Adrenal gland (tissue), 12 donors: Measurements from ENCODE around the gene SDR39U1. TPM values are rescaled to one million over a fixed set of nuclear protein-coding genes. Genes with fewer than 3 reads are reported as not detected.

Source experiments
- DNase-seq, 7 donors: peaks; one replicate each; pipeline ENCODE4 v3.0.0-alpha.2; 2019 to 2020
- H3K27ac ChIP-seq, 5 donors: fragments of 200-600 bp; sonication (generic) in 4 of 5; 1 replicate in 3 of 5; 2 replicates in 2 of 5; pipeline versions ENCODE4 v1.5.1 to v1.8.0; 2016 to 2020; ENCODE audit warnings: mild to moderate bottlenecking in 1 of 5
- H3K27me3 ChIP-seq: fragments of 200-600 bp; 2 replicates; pipeline ENCODE4 v1.8.0; 2021
- H3K36me3 ChIP-seq, 2 donors: fragments of 200-600 bp; replicated peaks in 1 of 2; 1 replicate in 1 of 2; 2 replicates in 1 of 2; pipeline versions ENCODE4 v1.5.1 to v1.8.0; 2018 to 2022
- H3K4me1 ChIP-seq, 2 donors: fragments of 200-600 bp; replicated peaks in 1 of 2; 1 replicate in 1 of 2; 2 replicates in 1 of 2; pipeline versions ENCODE4 v1.5.1 to v1.8.0; 2018 to 2021
- H3K4me3 ChIP-seq, 4 donors: fragments of 200-600 bp; sonication (generic) in 3 of 4; one replicate each; pipeline ENCODE4 v1.5.1; 2016 to 2018
- H3K9me3 ChIP-seq, 3 donors: fragments of 200-600 bp; sonication (generic) in 1 of 3; replicated peaks in 1 of 3; 1 replicate in 2 of 3; 2 replicates in 1 of 3; pipeline versions ENCODE4 v1.5.1 to v1.8.0; 2016 to 2021
- POLR2A ChIP-seq, 2 donors: fragments of 450-650 bp; IDR thresholded peaks; one replicate each; pipeline ENCODE4 v1.6.1; 2017; ENCODE audit warnings: antibody characterized with exemption in 2 of 2, mild to moderate bottlenecking in 2 of 2, moderate library complexity in 1 of 2
- WGBS, 4 donors: extraction: QIAGEN DNeasy Blood & Tissue Kit in 2 of 4; methylation state at CpG; one replicate each; pipeline versions ENCODE4 v1.1.5 to v1.1.7; 2013 to 2017; 5-methylcytosine and 5-hydroxymethylcytosine counted together
- intact Hi-C, 2 donors: fragments of 100-400 bp; cut with DNase I; formaldehyde crosslinking; loops; one replicate each; pipeline versions ENCODE4 v1.14.1 to v1.15.0; 2022 to 2023
- polyA plus RNA-seq, 3 donors: library from polyadenylated mRNA; stranded (reverse); fragments of 200-250 nt in 2 of 3; fragments of 350-450 nt in 1 of 3; fragmentation: Illumina TruSeq in 1 of 3; extraction: RNeasy Lipid Tissue Mini Kit (QIAGEN cat#74804) in 1 of 3; gene quantifications; one replicate each; pipeline ENCODE4 v1.2.3, GENCODE V29; 2013 to 2014
- total RNA-seq, 9 donors: library from RNA; depleted of rRNA in 4 of 9; stranded (reverse); fragments of >200 nt in 4 of 9; fragments of 120-200 nt in 1 of 9; fragmentation: NEBNext Ultra II Directional in 1 of 9; extraction: Animal tissue kit (Norgen Biotek cat#: 25700) in 1 of 9; gene quantifications; one replicate each; pipeline versions ENCODE4 v1.1.0 to v1.2.4, GENCODE V29; 2013 to 2023
- TF ChIP-seq, protein P1 (sequence below), 6 experiments: fragments of 450-650 bp in 4 of 6; fragments of 200-600 bp in 2 of 6; sonication (generic) in 1 of 6; IDR thresholded peaks; 1 replicate in 5 of 6; 2 replicates in 1 of 6; pipeline versions ENCODE4 v1.5.1 to v1.8.0; 2016 to 2021; ENCODE audit warnings: antibody characterized with exemption in 6 of 6, mild to moderate bottlenecking in 2 of 6, moderate library complexity in 1 of 6
- donor health status: healthy with polysubstance abuse.
- donor health status: Bipolar disorder and iron deficiency.
- donor health status: DM: yes; HTN: yes; CAD: no.
- donor health status: DM: no; HTN: no; CAD: no.
- donor health status: DM: no; HTN: no; CAD: no.
- donor health status: DM: yes; HTN: yes; CAD: no.

SDR39U1 gene
- total and polyA plus RNA-seq, 12 donors = 35.0 to 218 (median 77.5) TPM

DNA sequence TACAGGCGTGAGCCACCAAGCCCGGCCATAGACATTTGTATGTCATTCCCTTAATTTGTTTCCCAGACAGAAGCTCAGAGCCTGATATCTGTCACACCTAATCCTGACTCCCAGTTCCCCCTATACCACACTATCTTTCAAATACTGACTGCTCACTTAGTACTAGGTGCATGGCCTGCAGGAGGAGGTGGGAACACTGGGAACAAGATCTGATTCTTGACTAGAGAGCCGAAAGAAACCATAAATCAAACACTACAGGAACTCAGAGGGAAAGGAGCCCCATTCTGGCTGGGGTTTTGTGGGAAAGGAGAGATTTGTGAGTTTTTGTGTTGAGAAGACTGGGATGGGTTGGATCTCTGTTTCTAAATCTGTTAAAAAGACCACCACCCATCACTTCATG lies 7.9 kb downstream of the SDR39U1 start:
- 64 to 78% (median 73%) methylated on average over 3 of the region's 3 CpGs for WGBS, 4 donors
- DNase-seq = no peak
- Histone ChIP-seq H3K4me3 (no peak overlapping the region), H3K27ac (peak overlapping the region in 3 of 5 donors; percentile 16 to 46 (median 31)), H3K9me3 (no peaks in the 10 kb centered on the region), H3K27me3 (no peaks in the 10 kb centered on the region), H3K36me3 (peaks cover 0 to 62% of the 10 kb centered on the region in 2 donors), H3K4me1 (peaks cover 22 to 58% of the 10 kb centered on the region in 2 donors)
- intact Hi-C loops = loop anchor here (5.0 kb wide), 2 partner anchors 67 to 102 kb away; partner anchors contain the start of gene NFATC4 (in 2 of the 2)
- TF ChIP-seq, protein P1, sequence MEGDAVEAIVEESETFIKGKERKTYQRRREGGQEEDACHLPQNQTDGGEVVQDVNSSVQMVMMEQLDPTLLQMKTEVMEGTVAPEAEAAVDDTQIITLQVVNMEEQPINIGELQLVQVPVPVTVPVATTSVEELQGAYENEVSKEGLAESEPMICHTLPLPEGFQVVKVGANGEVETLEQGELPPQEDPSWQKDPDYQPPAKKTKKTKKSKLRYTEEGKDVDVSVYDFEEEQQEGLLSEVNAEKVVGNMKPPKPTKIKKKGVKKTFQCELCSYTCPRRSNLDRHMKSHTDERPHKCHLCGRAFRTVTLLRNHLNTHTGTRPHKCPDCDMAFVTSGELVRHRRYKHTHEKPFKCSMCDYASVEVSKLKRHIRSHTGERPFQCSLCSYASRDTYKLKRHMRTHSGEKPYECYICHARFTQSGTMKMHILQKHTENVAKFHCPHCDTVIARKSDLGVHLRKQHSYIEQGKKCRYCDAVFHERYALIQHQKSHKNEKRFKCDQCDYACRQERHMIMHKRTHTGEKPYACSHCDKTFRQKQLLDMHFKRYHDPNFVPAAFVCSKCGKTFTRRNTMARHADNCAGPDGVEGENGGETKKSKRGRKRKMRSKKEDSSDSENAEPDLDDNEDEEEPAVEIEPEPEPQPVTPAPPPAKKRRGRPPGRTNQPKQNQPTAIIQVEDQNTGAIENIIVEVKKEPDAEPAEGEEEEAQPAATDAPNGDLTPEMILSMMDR (IDR thresholded peaks at IDR 0.05) = no peak
- TF ChIP-seq POLR2A (IDR thresholded peaks at IDR 0.05) = no peak

DNA sequence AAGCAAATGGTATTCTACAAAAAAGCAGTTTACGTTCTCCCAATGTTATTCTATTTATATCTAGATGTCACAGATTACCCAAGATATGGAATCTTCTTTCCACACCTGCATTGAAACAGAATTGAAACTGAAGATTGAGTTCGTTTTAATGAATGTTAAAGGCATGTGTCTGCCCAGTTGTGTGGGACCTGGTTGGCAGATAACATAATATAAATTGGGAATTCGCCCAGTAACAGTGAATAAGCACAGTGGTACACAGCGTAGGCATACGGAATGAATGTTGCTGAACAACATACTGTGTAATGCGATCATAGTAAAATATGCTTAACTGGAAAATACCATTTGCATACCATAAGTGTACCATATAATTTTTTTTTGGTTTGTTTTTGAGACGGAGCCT lies 8.5 kb downstream of the SDR39U1 start:
- Histone ChIP-seq H3K27ac (no peak overlapping the region), H3K4me3 (no peak overlapping the region), H3K4me1 (peaks cover 28 to 58% of the 10 kb centered on the region in 2 donors), H3K9me3 (no peaks in the 10 kb centered on the region), H3K27me3 (no peaks in the 10 kb centered on the region), H3K36me3 (peaks cover 0 to 57% of the 10 kb centered on the region in 2 donors)
- intact Hi-C loops = loop anchor here (5.0 kb wide), 2 partner anchors 67 to 102 kb away; partner anchors contain the start of gene NFATC4 (in 2 of the 2)
- DNase-seq = no peak
- no peak for TF ChIP-seq POLR2A (IDR thresholded peaks at IDR 0.05)
- TF ChIP-seq, protein P1 (IDR thresholded peaks at IDR 0.05) = no peak
- 78 to 84% (median 83%) methylated on average over 7 of the region's 7 CpGs for WGBS, 4 donors

DNA sequence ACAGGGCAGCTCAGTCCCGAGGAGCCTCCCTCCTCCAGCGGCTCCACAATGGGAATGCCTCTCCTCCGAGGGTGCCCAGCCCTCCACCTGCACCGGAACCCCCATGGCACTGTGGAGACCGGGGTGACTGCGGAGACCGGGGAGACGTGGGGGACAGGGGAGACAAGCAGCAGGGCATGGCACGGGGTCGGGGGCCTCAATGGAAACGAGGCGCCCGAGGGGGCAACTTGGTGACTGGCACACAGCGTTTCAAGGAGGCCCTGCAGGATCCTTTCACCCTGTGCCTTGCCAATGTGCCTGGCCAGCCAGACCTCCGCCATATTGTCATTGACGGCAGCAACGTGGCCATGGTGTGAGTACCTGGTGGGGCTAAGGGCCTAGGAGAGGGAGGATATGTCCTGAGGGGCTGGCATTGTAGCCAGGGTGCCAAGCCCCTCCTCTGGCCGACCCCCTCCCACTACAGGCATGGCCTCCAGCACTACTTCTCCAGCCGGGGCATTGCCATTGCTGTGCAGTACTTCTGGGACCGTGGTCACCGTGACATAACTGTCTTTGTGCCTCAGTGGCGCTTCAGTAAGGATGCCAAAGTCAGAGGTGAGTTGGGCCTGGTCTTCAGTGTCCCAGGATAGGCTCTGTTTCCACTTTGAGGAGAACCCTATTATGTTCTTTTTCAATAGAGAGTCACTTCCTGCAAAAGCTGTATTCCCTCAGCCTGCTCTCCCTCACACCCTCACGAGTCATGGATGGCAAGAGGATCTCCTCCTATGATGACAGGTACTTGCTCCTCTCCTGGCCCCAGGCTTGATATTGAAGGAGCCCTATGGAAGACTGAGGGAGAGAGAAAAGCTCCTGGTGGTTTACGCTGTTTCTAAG lies 10.1 kb downstream of the SDR39U1 start:
- peaks cover 0 to 41% of the 10 kb centered on the region in 2 donors for H3K36me3 ChIP-seq
- TF ChIP-seq, protein P1 (IDR thresholded peaks at IDR 0.05) = no peak
- no peak for TF ChIP-seq POLR2A (IDR thresholded peaks at IDR 0.05)
- 53 to 68% (median 64%) methylated on average over 6 to 24 of the region's 24 CpGs for WGBS, 4 donors
- no peaks in the 10 kb centered on the region for H3K27me3 ChIP-seq
- DNase-seq = peak in 3 of 7 donors; percentile 33 to 62 (median 36)
- H3K4me1 ChIP-seq = peaks cover 28 to 45% of the 10 kb centered on the region in 2 donors
- intact Hi-C loops = loop anchor here (2.0 to 5.0 kb wide), 3 partner anchors 65 to 102 kb away; partner anchors contain the start of gene NFATC4 (in 2 of the 2)
- H3K27ac ChIP-seq = peak overlapping the region in 2 of 5 donors; percentile 98 to 100
- H3K9me3 ChIP-seq = no peaks in the 10 kb centered on the region
- peak overlapping the region in 1 of 4 donors; percentile 74 for H3K4me3 ChIP-seq

DNA sequence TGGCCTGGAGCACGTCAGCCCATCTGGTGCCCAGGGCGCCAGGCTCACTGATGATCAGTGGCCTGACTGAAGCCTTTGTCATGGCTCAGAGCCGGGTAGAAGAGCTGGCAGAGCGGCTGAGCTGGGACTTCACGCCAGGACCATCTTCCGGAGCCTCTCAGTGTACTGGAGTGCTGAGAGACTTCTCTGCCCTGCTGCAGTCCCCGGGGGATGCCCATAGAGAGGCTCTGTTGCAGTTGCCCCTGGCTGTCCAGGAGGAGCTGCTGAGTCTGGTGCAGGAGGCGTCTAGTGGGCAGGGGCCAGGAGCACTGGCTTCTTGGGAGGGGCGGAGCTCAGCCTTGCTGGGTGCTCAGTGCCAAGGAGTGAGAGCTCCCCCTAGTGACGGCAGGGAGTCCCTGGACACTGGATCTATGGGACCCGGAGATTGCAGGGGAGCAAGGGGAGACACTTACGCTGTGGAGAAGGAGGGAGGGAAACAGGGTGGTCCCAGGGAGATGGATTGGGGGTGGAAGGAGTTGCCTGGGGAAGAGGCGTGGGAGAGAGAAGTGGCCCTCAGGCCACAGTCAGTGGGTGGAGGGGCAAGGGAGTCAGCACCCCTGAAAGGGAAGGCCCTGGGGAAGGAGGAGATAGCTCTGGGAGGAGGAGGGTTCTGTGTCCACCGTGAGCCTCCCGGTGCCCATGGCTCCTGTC lies 10.9 kb downstream of the SDR39U1 start:
- intact Hi-C loops = loop anchor here (2.0 to 5.0 kb wide), 3 partner anchors 64 to 101 kb away; partner anchors contain the start of gene NFATC4 (in 2 of the 2)
- Histone ChIP-seq H3K36me3 (peaks cover 0 to 33% of the 10 kb centered on the region in 2 donors), H3K27me3 (no peaks in the 10 kb centered on the region), H3K4me3 (peak overlapping the region in 1 of 4 donors; percentile 74), H3K9me3 (no peaks in the 10 kb centered on the region), H3K4me1 (peaks cover 28 to 37% of the 10 kb centered on the region in 2 donors), H3K27ac (peak overlapping the region in 4 of 5 donors; percentile 88 to 100 (median 96))
- 14 to 41% (median 22%) methylated on average over 9 to 15 of the region's 15 CpGs for WGBS, 4 donors
- TF ChIP-seq POLR2A (IDR thresholded peaks at IDR 0.05) = peak in 1 of 2 donors; percentile 54
- TF ChIP-seq, protein P1 (IDR thresholded peaks at IDR 0.05) = peak; percentile 89 to 99 (median 94)
- DNase-seq = peak; percentile 92 to 97 (median 95)
